ENCODE measurements around the gene NKAP.
A peak's percentile ranks its signal among the peaks of the same experiment; 100 is the strongest.
"Not testable (repeated sequence)": the region's sequence is repeated elsewhere in the genome, so short reads cannot be mapped to it uniquely, and the experiment has no call there.

The NKAP gene

GRCh38 chrX:119935215-119935874 lies 8.2 kb downstream of the NKAP start:
- DNase-seq = no peak

GRCh38 chrX:119922391-119922790 lies 21.2 kb downstream of the NKAP start:
- DNase-seq = not testable (repeated sequence)

GRCh38 chrX:119919835-119920585 lies 23.5 kb downstream of the NKAP start:
- DNase-seq = no peak

DNA sequence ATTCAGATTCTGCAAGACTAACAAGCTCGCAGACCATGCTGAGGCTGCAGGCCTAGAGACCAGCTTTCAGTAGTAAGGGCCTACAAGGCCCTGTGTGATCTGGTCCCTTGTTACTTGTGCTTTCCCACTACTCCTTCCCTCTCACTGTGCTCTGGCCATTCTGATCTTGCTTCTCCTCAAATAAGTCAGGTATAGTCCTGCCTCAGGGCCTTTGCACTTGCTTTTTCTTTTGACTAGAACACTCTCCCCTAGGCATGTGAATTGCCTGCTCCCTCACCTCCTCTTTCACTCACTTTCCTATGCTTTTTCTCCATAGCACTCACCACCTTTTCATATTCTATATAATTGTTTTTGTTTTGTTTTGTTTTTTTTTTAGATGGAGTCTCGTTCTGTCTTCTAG lies 25.7 kb downstream of the NKAP start:
- DNase-seq = no peak

DNA sequence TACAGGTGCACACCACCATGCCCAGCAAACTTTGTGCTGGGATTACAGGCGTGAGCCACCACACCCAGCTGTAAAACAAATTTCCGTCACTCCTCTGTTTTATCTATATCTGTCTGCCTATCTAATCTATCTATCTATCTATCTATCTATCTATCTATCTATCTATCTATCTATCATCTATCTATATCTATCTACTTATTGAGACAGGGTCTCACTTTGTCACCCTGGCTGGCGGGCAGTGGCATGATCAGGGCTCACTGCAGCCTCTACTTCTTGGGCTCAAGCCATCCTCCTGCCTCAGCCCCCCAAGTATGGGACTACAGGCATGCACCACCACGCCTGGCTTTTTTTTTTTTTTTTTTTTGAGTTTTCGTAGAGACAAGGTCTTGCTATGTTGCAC lies 27.2 kb downstream of the NKAP start:
- DNase-seq = no peak

- no peak for DNase-seq
Measured at GRCh38 chrX:119900976-119901375, 42.6 kb downstream of the NKAP start.

DNA sequence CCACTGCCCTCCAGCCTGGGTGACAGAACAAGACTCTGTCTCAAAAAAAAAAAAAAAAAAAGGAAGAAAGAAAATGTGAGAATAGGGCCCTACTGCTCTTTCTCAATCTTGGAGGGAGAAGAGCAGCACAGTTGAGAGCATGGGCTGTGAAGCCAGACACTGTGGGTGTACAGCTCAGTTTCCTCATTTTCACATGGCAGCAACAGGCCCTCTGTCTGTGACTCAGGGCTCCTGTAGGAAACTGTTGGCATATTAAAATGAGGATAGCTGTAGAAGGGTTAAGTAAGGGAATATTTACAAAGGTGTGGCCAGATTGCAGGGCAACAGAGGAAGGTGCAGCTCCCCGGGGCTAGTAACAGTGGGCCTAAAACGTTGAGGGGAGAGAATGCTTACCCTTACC lies 44.4 kb downstream of the NKAP start:
- no peak for DNase-seq

DNA sequence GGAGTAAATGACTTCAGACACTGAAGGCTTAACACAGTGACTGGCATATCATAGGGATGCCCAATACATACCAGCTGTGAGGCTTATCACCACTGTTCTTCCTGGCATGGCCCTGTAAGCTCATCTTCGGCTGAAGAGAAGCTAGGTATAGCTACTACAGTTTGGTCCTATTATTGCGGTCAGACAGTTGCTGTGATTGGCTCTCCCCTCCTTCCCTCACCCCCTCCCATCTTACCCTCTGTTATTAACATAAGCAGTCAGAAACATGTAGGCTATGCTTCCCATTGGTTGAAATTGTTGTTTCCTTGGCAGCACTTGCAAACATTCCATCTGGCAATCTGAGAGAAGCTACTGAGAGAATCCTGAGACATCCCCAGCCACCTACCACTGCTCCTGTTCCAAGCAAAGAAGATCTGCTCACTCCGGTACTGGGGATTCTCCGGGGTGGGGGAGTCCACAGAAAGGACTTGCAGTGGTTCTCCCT lies 47.7 kb downstream of the NKAP start, which contains the start of gene AKAP14:
Gene AKAP14 (plus strand): TSS at position 51 of the 484 bp plus-strand sequence. CDS start 7,331 bp downstream, outside the sequence.
- DNase-seq = no peak

- not testable (repeated sequence) for DNase-seq
Measured at GRCh38 chrX:119891961-119892692, 51.4 kb downstream of the NKAP start.

DNA sequence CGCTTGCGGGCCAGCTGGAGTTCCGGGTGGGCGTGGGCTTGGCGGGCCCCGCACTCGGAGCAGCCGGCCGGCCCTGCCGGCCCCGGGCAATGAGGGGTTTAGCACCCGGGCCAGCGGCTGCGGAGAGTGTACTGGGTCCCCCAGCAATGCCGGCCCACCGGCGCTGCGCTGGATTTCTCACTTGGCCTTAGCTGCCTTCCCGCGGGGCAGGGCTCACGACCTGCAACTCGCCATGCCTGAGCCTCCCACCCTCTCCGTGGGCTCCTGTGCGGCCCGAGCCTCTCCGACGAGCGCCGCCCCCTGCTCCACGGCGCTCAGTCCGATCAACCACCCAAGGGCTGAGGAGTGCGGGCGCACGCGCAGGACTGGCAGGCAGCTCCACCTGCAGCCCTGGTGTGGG lies 52.9 kb downstream of the NKAP start:
- DNase-seq = not testable (repeated sequence)

DNA sequence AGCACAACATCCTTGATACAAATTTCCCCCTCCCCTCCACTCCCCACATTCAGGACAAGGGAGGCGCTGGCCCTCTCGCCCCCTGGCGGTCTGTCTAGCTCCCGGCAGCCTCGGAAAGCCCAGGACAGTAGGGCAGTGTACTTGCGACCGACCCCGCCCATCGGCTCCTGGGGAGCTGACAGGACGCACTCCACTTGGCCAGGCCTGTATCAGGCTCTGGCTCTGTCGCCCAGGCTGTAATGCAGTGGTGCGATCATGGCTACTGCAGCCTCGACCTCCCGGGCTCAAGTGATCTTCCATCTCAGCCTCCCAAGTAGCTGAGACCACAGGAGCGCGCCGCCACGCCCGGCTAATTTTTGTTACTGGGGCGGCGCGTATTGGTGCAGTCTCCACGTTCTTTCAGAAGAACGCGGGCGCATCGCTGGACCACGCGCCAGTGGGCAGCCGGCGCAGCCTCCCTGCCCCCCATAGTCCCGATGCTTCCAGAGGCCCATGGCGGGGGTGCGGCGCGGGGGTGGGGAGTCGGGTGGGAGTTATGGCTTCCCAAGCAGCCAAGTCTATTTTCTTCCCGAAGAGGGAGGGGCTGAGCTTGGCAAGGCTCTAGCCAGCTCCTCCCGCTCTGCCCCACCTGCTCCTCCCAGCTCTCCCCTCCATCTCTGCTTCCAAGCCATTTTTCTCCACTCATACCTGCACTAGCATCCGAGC lies 55.7 kb downstream of the NKAP start:
- peak; percentile 62 for DNase-seq

DNA sequence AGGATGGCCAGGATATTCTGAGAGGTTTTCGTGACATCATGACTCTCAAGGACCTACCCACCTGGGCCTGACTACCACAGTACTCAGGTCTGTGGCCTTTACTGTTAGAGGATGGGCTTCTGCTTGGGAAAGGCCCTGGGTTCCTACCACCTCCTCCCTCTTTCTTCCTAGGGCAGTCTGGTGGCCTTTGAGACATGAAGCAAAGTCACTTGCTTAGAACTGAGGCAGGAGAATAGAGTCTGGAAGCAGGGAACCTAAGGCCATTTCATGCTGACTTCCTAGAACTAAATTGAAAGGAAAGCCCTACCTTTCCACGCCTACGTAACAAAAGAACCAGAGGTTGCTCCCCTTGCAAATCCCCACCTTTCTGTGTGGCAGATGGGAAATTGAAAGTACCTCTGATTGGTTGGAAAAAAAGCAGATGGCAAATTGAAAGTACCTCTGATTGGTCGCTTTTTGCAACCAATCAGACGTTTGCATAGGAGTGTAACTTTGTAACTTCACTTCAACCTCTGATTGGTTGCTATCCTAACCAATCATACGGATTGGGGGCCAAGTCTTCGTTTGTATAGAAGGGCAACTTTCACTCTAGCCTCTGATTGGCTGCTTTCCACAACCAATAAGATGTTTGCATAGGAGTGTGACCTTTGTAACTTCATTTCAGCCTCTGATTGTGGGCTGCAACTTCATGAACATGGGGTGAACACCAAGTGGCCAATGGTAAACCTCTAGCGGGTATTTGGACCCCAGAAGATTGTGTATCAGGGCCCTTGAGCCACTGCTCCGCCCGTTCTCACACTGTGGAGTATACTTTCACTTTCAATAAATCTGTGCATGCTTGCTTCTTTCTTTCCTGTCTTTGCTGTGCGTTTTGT lies 57.8 kb downstream of the NKAP start:
- DNase-seq = peak; percentile 70

DNA sequence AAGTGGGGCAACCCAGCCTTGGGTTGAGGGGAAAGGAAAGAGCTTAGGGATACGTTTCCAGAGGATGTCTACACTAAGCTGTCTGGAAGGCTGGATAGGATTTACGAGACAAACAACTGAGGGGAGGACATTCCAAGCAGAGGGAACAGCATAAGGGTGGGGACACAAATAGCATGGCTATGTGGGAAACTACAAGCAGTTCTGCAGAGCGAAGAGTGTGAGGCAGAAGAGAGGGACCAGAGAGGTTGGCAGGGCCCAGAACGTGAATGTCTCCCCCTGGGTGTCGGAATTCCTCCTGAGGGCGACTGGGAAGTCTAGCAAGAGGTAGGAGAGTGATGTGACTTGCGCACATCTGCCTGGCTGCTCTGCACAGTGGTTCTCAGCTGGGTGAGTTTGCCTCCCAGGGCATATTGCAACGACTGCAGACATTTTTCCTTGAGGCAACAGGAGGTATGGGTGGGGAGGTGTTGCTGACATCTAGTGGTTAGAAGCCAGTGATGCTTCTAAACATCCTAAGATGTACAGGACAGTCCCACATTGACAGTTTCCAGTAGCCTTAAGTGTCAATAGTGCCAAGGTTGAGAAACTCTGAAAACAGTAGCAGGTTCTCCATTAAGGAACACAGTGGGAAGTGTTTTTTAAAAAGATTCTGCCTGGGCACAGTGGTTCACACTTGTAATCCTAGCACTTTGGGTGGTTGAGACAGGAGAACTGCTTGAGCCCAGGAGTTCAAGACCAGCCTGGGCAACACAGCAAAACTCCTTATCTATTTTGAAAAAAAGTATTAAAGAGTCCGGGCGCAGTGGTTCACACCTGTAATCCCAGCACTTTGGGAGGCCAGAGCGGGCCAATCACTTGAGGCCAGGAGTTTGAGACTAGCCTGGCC lies 62.8 kb downstream of the NKAP start:
- peak; percentile 58 for DNase-seq

DNA sequence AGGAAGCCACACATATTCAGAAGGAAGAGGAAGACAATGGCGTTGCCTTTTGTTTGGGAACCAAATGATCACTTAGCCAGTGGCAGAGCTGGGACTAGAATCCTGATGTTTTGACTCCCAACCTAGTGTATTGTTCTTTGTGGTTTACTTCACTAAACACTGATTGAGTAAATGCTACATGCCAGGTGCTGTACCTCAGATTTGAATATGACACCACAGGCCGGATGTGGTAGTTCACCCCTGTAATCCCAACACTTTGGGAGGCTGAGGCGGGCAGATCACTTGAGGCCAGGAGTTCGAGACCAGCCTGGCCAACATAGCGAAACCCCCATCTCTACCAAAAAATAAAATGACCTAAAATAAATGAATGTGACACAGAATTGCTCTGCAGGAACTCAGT lies 63.5 kb downstream of the NKAP start:
- peak; percentile 27 for DNase-seq

- DNase-seq = no peak
Measured at GRCh38 chrX:119878740-119879139, 64.8 kb downstream of the NKAP start.

- DNase-seq = peak; percentile 89
Measured at GRCh38 chrX:119871599-119872395, 71.8 kb downstream of the NKAP start, which contains the start of the genes NDUFA1 and RNF113A. TSS of gene NDUFA1 (plus strand) at chrX:119871832. CDS start at chrX:119871912, 80 bp downstream. TSS of gene RNF113A (minus strand) at chrX:119871733. CDS start at chrX:119871613, 120 bp downstream.

GRCh38 chrX:119871245-119871598 lies 72.3 kb downstream of the NKAP start:
- no peak for DNase-seq
